K562 (cell line): ENCODE results near the gene DCAF12. TPM values are rescaled to one million over a fixed set of nuclear protein-coding genes. Genes with fewer than 3 reads are reported as not detected.

ENCODE experiments used
- ATAC-seq: fragments of 200-7000 bp; cut with Tn5 transposase; 3 replicates; pipeline ENCODE4 v1.9.1; 2020; ENCODE audit warnings: moderate library complexity
- BruUV-seq: library from RNA; stranded (reverse); fragments of 400-500 nt; replicated peaks from 2 replicates; lab custom pipeline; 2021; lab: Mats Ljungman, UMichigan
- CTCF ChIA-PET: fragments of 300-600 bp; formaldehyde crosslinking; extraction: SDS; loops from one replicate; lab custom pipeline; 2021; ENCODE audit warnings: low intra/inter-chr PET ratio; lab: Yijun Ruan, JAX
- POLR2A ChIA-PET: fragments of 300-600, 350-650 bp; sonication (Branson Sonifier 250); formaldehyde crosslinking; extraction: SDS; loops from one replicate; lab custom pipeline; 2021; ENCODE audit warnings: antibody characterized with exemption, inconsistent platforms; lab: Yijun Ruan, JAX
- DNase-seq, 4 experiments: peaks; one replicate each; pipeline versions ENCODE4 v3.0.0 to v3.0.0-alpha.2; 2011 to 2018; ENCODE audit warnings: low spot score in 3 of 4, mixed read lengths in 3 of 4; ENCODE audit errors: extremely low read depth in 1 of 4
- FAIRE-seq: peaks from 2 replicates; lab custom pipeline; 2011; peaks lifted over from hg19 to GRCh38; lab: Jason Lieb, UNC
- H2AFZ ChIP-seq: 2 replicates; pipeline ENCODE4 v1.6.0; 2011; ENCODE audit warnings: low read depth, low read length, control low read depth, inconsistent platforms
- H3K27ac ChIP-seq: fragments of 200-600 bp; 3 replicates; pipeline ENCODE4 v1.8.0; 2011; ENCODE audit warnings: low read depth, mild to moderate bottlenecking, control low read depth, inconsistent platforms, low read length, moderate library complexity, mixed read lengths; ENCODE audit errors: extremely low read depth
- H3K27me3 ChIP-seq, 2 experiments: fragments of 300-600 bp in 1 of 2; 2 replicates in 1 of 2; 3 replicates in 1 of 2; pipeline versions ENCODE4 v1.6.0 to v1.8.0; 2011; ENCODE audit warnings: inconsistent platforms in 2 of 2, low read length in 2 of 2, mild to moderate bottlenecking in 1 of 2, mixed read lengths in 1 of 2, moderate library complexity in 1 of 2; ENCODE audit not compliant: control insufficient read depth in 2 of 2, insufficient read depth in 2 of 2
- H3K36me3 ChIP-seq: fragments of 300-600 bp; 3 replicates; pipeline ENCODE4 v1.8.0; 2011; ENCODE audit warnings: mild to moderate bottlenecking, low read length, inconsistent platforms; ENCODE audit not compliant: control insufficient read depth, insufficient read depth
- H3K4me1 ChIP-seq, 2 experiments: fragments of 200-600 bp in 1 of 2; replicated peaks in 1 of 2; 2 replicates in 1 of 2; 3 replicates in 1 of 2; pipeline versions ENCODE4 v1.5.1 to v1.8.0; 2011; ENCODE audit warnings: inconsistent platforms in 2 of 2, low read length in 2 of 2, mild to moderate bottlenecking in 1 of 2, mixed read lengths in 1 of 2, moderate library complexity in 1 of 2; ENCODE audit not compliant: control insufficient read depth in 2 of 2, insufficient read depth in 2 of 2
- H3K4me2 ChIP-seq: 2 replicates; pipeline ENCODE4 v1.6.1; 2011; ENCODE audit warnings: low read length, control low read depth, inconsistent platforms, mixed read lengths; ENCODE audit not compliant: insufficient read depth
- H3K4me3 ChIP-seq: fragments of 200-600 bp; sonication (generic), shearing (Covaris generic); 2 replicates; pipeline ENCODE4 v1.5.1; 2016; ENCODE audit warnings: control low read depth, inconsistent platforms
- H3K79me2 ChIP-seq: fragments of 200-600 bp; 3 replicates; pipeline ENCODE4 v1.8.0; 2011; ENCODE audit warnings: low read length, inconsistent platforms; ENCODE audit not compliant: control insufficient read depth, insufficient read depth
- H3K9ac ChIP-seq, 2 experiments: 2 replicates each; pipeline versions ENCODE4 v1.6.0 to v1.6.1; 2011; ENCODE audit warnings: low read depth in 2 of 2, low read length in 2 of 2, control low read depth in 1 of 2, inconsistent platforms in 1 of 2, mild to moderate bottlenecking in 1 of 2, mixed read lengths in 1 of 2; ENCODE audit not compliant: insufficient read depth in 1 of 2
- H3K9me1 ChIP-seq: one replicate; pipeline ENCODE4 v1.6.0; 2011; ENCODE audit warnings: inconsistent platforms, mild to moderate bottlenecking, low read length, moderate library complexity; ENCODE audit not compliant: control insufficient read depth, insufficient read depth
- H3K9me3 ChIP-seq: replicated peaks from 2 replicates; pipeline ENCODE4 v1.5.1; 2011; ENCODE audit warnings: low read depth, low read length, inconsistent platforms; ENCODE audit not compliant: control insufficient read depth, insufficient read depth
- H4K20me1 ChIP-seq: replicated peaks from 2 replicates; pipeline ENCODE4 v1.6.1; 2011; ENCODE audit warnings: low read length, inconsistent platforms, mixed read lengths; ENCODE audit not compliant: control insufficient read depth, insufficient read depth
- CBX5 ChIP-seq: IDR thresholded peaks from 2 replicates; pipeline ENCODE4 v1.6.1; 2014; ENCODE audit warnings: low read depth, borderline replicate concordance
- ETS1 ChIP-seq: conservative IDR thresholded peaks from 2 replicates; pipeline ENCODE4 v1.6.1; 2011; ENCODE audit warnings: low read depth, mild to moderate bottlenecking, low read length; ENCODE audit not compliant: control insufficient read depth
- EWSR1 ChIP-seq: fragments of 450-650 bp; IDR thresholded peaks from 2 replicates; pipeline ENCODE4 v1.6.1; 2018; ENCODE audit warnings: borderline replicate concordance, mild to moderate bottlenecking, low read depth, moderate library complexity; ENCODE audit not compliant: partially characterized antibody
- GATAD2B ChIP-seq: fragments of 450-650 bp; IDR thresholded peaks from 2 replicates; pipeline ENCODE4 v1.6.1; 2017; ENCODE audit warnings: mild to moderate bottlenecking, borderline replicate concordance
- HNRNPK ChIP-seq: fragments of 200-400 bp; formaldehyde crosslinking; IDR thresholded peaks from one replicate; pipeline ENCODE4 v1.6.1; 2018; ENCODE audit warnings: mild to moderate bottlenecking, low read depth, low read length; ENCODE audit not compliant: poor library complexity, severe bottlenecking
- IRF9 ChIP-seq: fragments of 450-650 bp; IDR thresholded peaks from 2 replicates; pipeline ENCODE4 v1.6.1; 2016; ENCODE audit warnings: missing biosample characterization, missing genetic modification characterization
- KLF10 ChIP-seq: fragments of 250-450 bp; sonication (Bioruptor Pico); IDR thresholded peaks from 2 replicates; pipeline ENCODE4 v1.6.1; 2021; ENCODE audit warnings: matching md5 sums
- MCM5 ChIP-seq: fragments of 450-650 bp; IDR thresholded peaks from 2 replicates; pipeline ENCODE4 v1.6.1; 2016; ENCODE audit warnings: low read depth
- NCOA2 ChIP-seq, 2 experiments: fragments of 450-650 bp; IDR thresholded peaks; 2 replicates each; pipeline ENCODE4 v1.6.1; 2018; ENCODE audit warnings: mild to moderate bottlenecking in 2 of 2, moderate library complexity in 1 of 2; ENCODE audit not compliant: partially characterized antibody in 2 of 2
- POLR2A ChIP-seq: fragments of 450-650 bp; conservative IDR thresholded peaks from 2 replicates; pipeline ENCODE4 v1.6.1; 2016
- PRMT5 ChIP-seq: sonication (generic); formaldehyde crosslinking; IDR thresholded peaks from 2 replicates; pipeline ENCODE4 v1.5.0; 2020; ENCODE audit warnings: missing genetic modification reagents
- RBM14 ChIP-seq: fragments of 200-400 bp; formaldehyde crosslinking; IDR thresholded peaks from 2 replicates; pipeline ENCODE4 v1.6.1; 2018; ENCODE audit warnings: low read depth, mild to moderate bottlenecking, low read length, moderate library complexity, borderline replicate concordance; ENCODE audit not compliant: insufficient read depth
- RFX7 ChIP-seq: fragments of 250-450 bp; sonication (Bioruptor Pico); IDR thresholded peaks from 2 replicates; pipeline ENCODE4 v1.5.1; 2021; ENCODE audit warnings: mild to moderate bottlenecking
- SETDB1 ChIP-seq: IDR thresholded peaks from one replicate; pipeline ENCODE4 v1.6.1; 2012; ENCODE audit warnings: low read length, control low read depth, inconsistent platforms
- SMARCE1 ChIP-seq: fragments of 450-650 bp; IDR thresholded peaks from 2 replicates; pipeline ENCODE4 v1.7.1; 2016; ENCODE audit warnings: mild to moderate bottlenecking
- TAF1 ChIP-seq: IDR thresholded peaks from 2 replicates; pipeline ENCODE4 v1.6.1; 2011; ENCODE audit warnings: mild to moderate bottlenecking, low read length, moderate library complexity; ENCODE audit not compliant: insufficient read depth, control insufficient read depth, severe bottlenecking; ENCODE audit errors: extremely low read depth
- ZNF184 ChIP-seq: sonication (generic); formaldehyde crosslinking; IDR thresholded peaks from 2 replicates; pipeline ENCODE4 v1.5.0; 2020; ENCODE audit warnings: missing genetic modification reagents
- WGBS: fragments of 100-300 bp; shearing (Covaris generic); methylation state at CpG from one replicate; pipeline ENCODE4 v1.1.6; 2016; ENCODE audit warnings: low coverage, mixed read lengths; ENCODE audit not compliant: insufficient coverage; ENCODE audit errors: missing lambda C conversion rate; 5-methylcytosine and 5-hydroxymethylcytosine counted together
- in situ Hi-C: fragments of 300-500 bp; cut with MboI; formaldehyde crosslinking; loops from 4 replicates; pipeline ENCODE4 v1.15.0; 2018; ENCODE audit warnings: inconsistent platforms, mixed read lengths
- intact Hi-C: fragments of 100-400 bp; cut with micrococcal nuclease; formaldehyde crosslinking; loops from 2 replicates; pipeline ENCODE4 v1.14.2; 2022
- polyA plus RNA-seq, 8 experiments: library from polyadenylated mRNA; depleted of rRNA in 4 of 8; stranded (reverse) in 5 of 8; unstranded in 3 of 8; fragments of >200 nt; fragmentation: Nextera tagmentation in 2 of 8; fragmentation: Illumina TruSeq in 1 of 8; extraction: Ambion mirVana in 2 of 8; extraction: Trizol in 1 of 8; gene quantifications; 2 replicates each; pipeline versions ENCODE4 v1.2.1 to v1.2.3, GENCODE V29; 2011 to 2014; ENCODE audit warnings: inconsistent platforms in 1 of 8, missing spikeins in 1 of 8
- total RNA-seq, 7 experiments: library from RNA; depleted of rRNA in 6 of 7; stranded (reverse); fragments of >200 nt in 6 of 7; fragmentation: Illumina TruSeq in 2 of 7; extraction: Trizol in 2 of 7; gene quantifications; 2 replicates each; pipeline versions ENCODE4 v1.2.1 to v1.2.3, GENCODE V29; 2011 to 2021; ENCODE audit warnings: low replicate concordance in 1 of 7
- TF ChIP-seq, protein P1 (sequence below): fragments of 250-450 bp; sonication (Bioruptor Pico); IDR thresholded peaks from 2 replicates; pipeline ENCODE4 v1.8.0; 2021; ENCODE audit warnings: mild to moderate bottlenecking, moderate library complexity
- TF ChIP-seq, protein P2 (sequence below): fragments of 200-800 bp; sonication (Bioruptor generic); IDR thresholded peaks from 2 replicates; pipeline ENCODE4 v1.6.1; 2017; ENCODE audit warnings: missing genetic modification characterization, missing compliant biosample characterization

DCAF12 gene
- total and polyA plus RNA-seq, 9 of the 15 experiments (the other 6 are each of a cell fraction or from before 2014, with no cell fraction given) = 10.9 to 59.6 (median 30.8) TPM

- 44% methylated on average over 1 of the region's 1 CpG for WGBS
- H3K4me2 ChIP-seq = no peak overlapping the region
- BruUV-seq = TSS peak; percentile 52
- in situ Hi-C loops (loop anchor here (5.0 kb wide), 1 partner anchor 75 kb away; no protein-coding TSS in a partner anchor), intact Hi-C loops (loop anchor here (10.0 kb wide), 1 partner anchor 167 kb away; no protein-coding TSS in a partner anchor)
- FAIRE-seq = no peak
- no peak overlapping the region for H3K27ac ChIP-seq
- H3K9ac ChIP-seq = no peak overlapping the region
- H3K9me3 ChIP-seq = no peaks in the 10 kb centered on the region
- POLR2A ChIA-PET = interaction anchor here (1.2 kb wide), 1 partner anchor 9 kb away, joined by 4 read pairs; no protein-coding TSS in a partner anchor
- no peaks in the 10 kb centered on the region for H3K79me2 ChIP-seq
- TF ChIP-seq SETDB1 = no peak
- no peak for TF ChIP-seq MCM5
- TF ChIP-seq SMARCE1 = no peak
- no peak for TF ChIP-seq ETS1
- no peak for TF ChIP-seq CBX5
- no peak for TF ChIP-seq RBM14
- no peak for TF ChIP-seq HNRNPK
- TF ChIP-seq GATAD2B = no peak
- TF ChIP-seq EWSR1 = no peak
- TF ChIP-seq, protein P1, sequence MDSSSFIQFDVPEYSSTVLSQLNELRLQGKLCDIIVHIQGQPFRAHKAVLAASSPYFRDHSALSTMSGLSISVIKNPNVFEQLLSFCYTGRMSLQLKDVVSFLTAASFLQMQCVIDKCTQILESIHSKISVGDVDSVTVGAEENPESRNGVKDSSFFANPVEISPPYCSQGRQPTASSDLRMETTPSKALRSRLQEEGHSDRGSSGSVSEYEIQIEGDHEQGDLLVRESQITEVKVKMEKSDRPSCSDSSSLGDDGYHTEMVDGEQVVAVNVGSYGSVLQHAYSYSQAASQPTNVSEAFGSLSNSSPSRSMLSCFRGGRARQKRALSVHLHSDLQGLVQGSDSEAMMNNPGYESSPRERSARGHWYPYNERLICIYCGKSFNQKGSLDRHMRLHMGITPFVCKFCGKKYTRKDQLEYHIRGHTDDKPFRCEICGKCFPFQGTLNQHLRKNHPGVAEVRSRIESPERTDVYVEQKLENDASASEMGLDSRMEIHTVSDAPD (CRISPR knock-in tag) = no peak
- TF ChIP-seq IRF9 (tag) = no peak
- TF ChIP-seq ZNF184 (CRISPR knock-in tag) = no peak
- TF ChIP-seq POLR2A = no peak
- no peak for TF ChIP-seq RFX7 (CRISPR knock-in tag)
- TF ChIP-seq KLF10 (CRISPR knock-in tag) = no peak
- TF ChIP-seq NCOA2 (IDR thresholded peaks at IDR 0.05; ENCODE audit: partially characterized antibody in 2 of 2) = no peak
- TF ChIP-seq TAF1 = no peak
- TF ChIP-seq PRMT5 (CRISPR knock-in tag) = no peak
- TF ChIP-seq, protein P2, sequence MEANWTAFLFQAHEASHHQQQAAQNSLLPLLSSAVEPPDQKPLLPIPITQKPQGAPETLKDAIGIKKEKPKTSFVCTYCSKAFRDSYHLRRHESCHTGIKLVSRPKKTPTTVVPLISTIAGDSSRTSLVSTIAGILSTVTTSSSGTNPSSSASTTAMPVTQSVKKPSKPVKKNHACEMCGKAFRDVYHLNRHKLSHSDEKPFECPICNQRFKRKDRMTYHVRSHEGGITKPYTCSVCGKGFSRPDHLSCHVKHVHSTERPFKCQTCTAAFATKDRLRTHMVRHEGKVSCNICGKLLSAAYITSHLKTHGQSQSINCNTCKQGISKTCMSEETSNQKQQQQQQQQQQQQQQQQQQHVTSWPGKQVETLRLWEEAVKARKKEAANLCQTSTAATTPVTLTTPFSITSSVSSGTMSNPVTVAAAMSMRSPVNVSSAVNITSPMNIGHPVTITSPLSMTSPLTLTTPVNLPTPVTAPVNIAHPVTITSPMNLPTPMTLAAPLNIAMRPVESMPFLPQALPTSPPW (CRISPR knock-in tag) = no peak
- H4K20me1 ChIP-seq = 0 out of 2 replicates have a peak, but pooled peaks cover 3% of the 10 kb centered on the region
- CTCF ChIA-PET = no interaction called here
- no peak overlapping the region for H3K4me3 ChIP-seq
- H2AFZ ChIP-seq = no peak overlapping the region
- no peaks in the 10 kb centered on the region for H3K27me3 ChIP-seq
- H3K36me3 ChIP-seq = peaks cover 58% of the 10 kb centered on the region; the same call in 2 of the 3 replicates
- no peak for ATAC-seq
- DNase-seq = peak in 1 of 4 experiments; percentile 7
- H3K9me1 ChIP-seq = peaks cover 3% of the 10 kb centered on the region
- H3K4me1 ChIP-seq = no peaks in the 10 kb centered on the region
Measured at GRCh38 chr9:34087370-34087769, 39.1 kb downstream of the DCAF12 start.
